NCI-H748 treated with DMSO at 0.1 percent for 48 hours (cell line): ENCODE results near the gene DOLK.

Source experiments
- DNase-seq: peaks from one replicate; lab custom pipeline; 2025; lab: John Stamatoyannopoulos, UW

DOLK gene

GRCh38 chr9:128906741-128907140 lies 40.7 kb downstream of the DOLK start:
- DNase-seq: no peak

- DNase-seq: no peak
Measured at GRCh38 chr9:128905964-128906363, 41.4 kb downstream of the DOLK start.

- DNase-seq: no peak
Measured at GRCh38 chr9:128903871-128904620, 43.4 kb downstream of the DOLK start.

- no peak for DNase-seq
Measured at GRCh38 chr9:128903079-128903461, 44.3 kb downstream of the DOLK start.

- DNase-seq: no peak
Measured at GRCh38 chr9:128902351-128903078, 44.9 kb downstream of the DOLK start.

GRCh38 chr9:128901822-128902221 lies 45.6 kb downstream of the DOLK start:
- DNase-seq: no peak

- DNase-seq: no peak
Measured at GRCh38 chr9:128901379-128901778, 46.0 kb downstream of the DOLK start.

GRCh38 chr9:128899566-128900322 lies 47.7 kb downstream of the DOLK start:
- DNase-seq: no peak

- DNase-seq: no peak
Measured at GRCh38 chr9:128898845-128899565, 48.4 kb downstream of the DOLK start.

GRCh38 chr9:128898382-128898781 lies 49.0 kb downstream of the DOLK start:
- DNase-seq: no peak

- DNase-seq: no peak
Measured at GRCh38 chr9:128895556-128895955, 51.8 kb downstream of the DOLK start.
